Astrocyte of the cerebellum (primary cell): ENCODE data around the gene MYO10.
A peak's percentile ranks its signal among the peaks of the same experiment; 100 is the strongest.
"Not testable (repeated sequence)": the region's sequence is repeated elsewhere in the genome, so short reads cannot be mapped to it uniquely, and the experiment has no call there.

Source experiments
- DNase-seq: peaks from one replicate; pipeline ENCODE4 v3.0.0-alpha.2; 2011; ENCODE audit warnings: low read depth
- H3K4me3 ChIP-seq: 2 replicates; pipeline ENCODE4 v1.5.1; 2011; ENCODE audit warnings: mild to moderate bottlenecking, low read depth, low read length, moderate library complexity
- CTCF ChIP-seq: IDR thresholded peaks from 2 replicates; pipeline ENCODE4 v1.5.1; 2012; ENCODE audit warnings: low read length, low read depth, moderate library complexity, mild to moderate bottlenecking; ENCODE audit errors: missing control alignments
- in situ Hi-C: cut with HindIII; loops from 2 replicates; pipeline ENCODE4 v1.10.0; 2017; ENCODE audit warnings: low sequenced_read_pairs

MYO10 gene

DNA sequence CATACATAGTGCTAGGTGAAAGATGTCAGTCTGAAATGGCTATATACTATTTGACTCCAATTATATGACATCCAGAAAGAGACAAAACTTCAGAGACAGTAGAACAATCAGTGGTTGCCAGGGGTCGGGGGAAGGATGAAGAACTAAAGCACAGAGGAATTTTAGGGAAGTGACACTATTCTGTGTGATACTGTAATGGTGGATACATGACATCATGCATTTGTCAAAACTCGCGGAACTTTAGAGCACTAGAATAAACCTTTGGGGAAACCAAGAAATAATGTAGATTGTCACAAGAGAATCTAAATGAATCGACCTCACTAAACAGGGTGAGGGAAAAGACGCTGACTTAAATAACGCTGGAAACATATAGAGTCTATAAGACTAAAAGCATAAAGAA is 212.3 kb downstream of the MYO10 start:
- DNase-seq, result no peak
- in situ Hi-C loops, result no loop called here
- H3K4me3 ChIP-seq, result no peak overlapping the region
- no peak for TF ChIP-seq CTCF

- in situ Hi-C loops, result no loop called here
- DNase-seq, result no peak
- H3K4me3 ChIP-seq, result no peak overlapping the region
- TF ChIP-seq CTCF, result no peak
Observed at GRCh38 chr5:16722097-16722495, 214.0 kb downstream of the MYO10 start.

- no peak for DNase-seq
- in situ Hi-C loops, result no loop called here
- TF ChIP-seq CTCF, result no peak
- no peak overlapping the region for H3K4me3 ChIP-seq
Observed at GRCh38 chr5:16721151-16722096, 214.7 kb downstream of the MYO10 start.

- DNase-seq, in situ Hi-C loops, H3K4me3 ChIP-seq: not testable (repeated sequence)
Observed at GRCh38 chr5:16718036-16718435, 218.1 kb downstream of the MYO10 start.

GRCh38 chr5:16713386-16713928 is 222.6 kb downstream of the MYO10 start:
- in situ Hi-C loops, result no loop called here
- peak; percentile 53 for DNase-seq
- H3K4me3 ChIP-seq, result peak overlapping the region; percentile 34
- TF ChIP-seq CTCF, result no peak

- in situ Hi-C loops, result no loop called here
- peak; percentile 59 for DNase-seq
- peak overlapping the region; percentile 34 for H3K4me3 ChIP-seq
- no peak for TF ChIP-seq CTCF
Observed at GRCh38 chr5:16712620-16713019, 223.5 kb downstream of the MYO10 start.

GRCh38 chr5:16712178-16712577 is 223.9 kb downstream of the MYO10 start:
- in situ Hi-C loops, result no loop called here
- TF ChIP-seq CTCF, result no peak
- no peak overlapping the region for H3K4me3 ChIP-seq
- DNase-seq, result no peak
